G401 (cell line): ENCODE measurements around the gene ZNF683. TPM values are rescaled to one million over a fixed set of nuclear protein-coding genes. Genes with fewer than 3 reads are reported as not detected.

Source experiments
- DNase-seq: peaks from one replicate; pipeline ENCODE4 v3.0.0-alpha.2; 2015; ENCODE audit warnings: low spot score
- in situ Hi-C: cut with HindIII; loops from 2 replicates; pipeline ENCODE4 v1.10.0; 2016; ENCODE audit warnings: low sequenced_read_pairs, mixed read lengths
- total RNA-seq: library from RNA; depleted of rRNA; stranded (reverse); fragments of >200 nt; shearing (Covaris generic); gene quantifications from 2 replicates; pipeline ENCODE4 v1.2.3, GENCODE V29; 2014; rRNA removed

ZNF683 gene
- total RNA-seq, 1 experiment from 2014 or later: not detected

- in situ Hi-C loops: no loop called here
- DNase-seq: no peak
Observed at GRCh38 chr1:26318338-26319064, 54.0 kb downstream of the ZNF683 start.

- in situ Hi-C loops: no loop called here
- no peak for DNase-seq
Observed at GRCh38 chr1:26317612-26318337, 54.8 kb downstream of the ZNF683 start, which contains the start of gene CD52. Gene CD52 (plus strand): TSS chr1:26317958. CDS start chr1:26318018, 60 bp downstream.

GRCh38 chr1:26317146-26317545 is 55.4 kb downstream of the ZNF683 start:
- in situ Hi-C loops: no loop called here
- DNase-seq: no peak

GRCh38 chr1:26315874-26316850 is 56.4 kb downstream of the ZNF683 start:
- in situ Hi-C loops: no loop called here
- DNase-seq: no peak

- DNase-seq: no peak
- in situ Hi-C loops: no loop called here
Observed at GRCh38 chr1:26314501-26314900, 58.0 kb downstream of the ZNF683 start.

Other genes with a start within 250 kb of the ZNF683 start
- 3.5 and 5.1 TPM in 2 replicates for gene FAM110D, start 213.7 kb downstream of the ZNF683 start, total RNA-seq
- gene C1orf232, start 203.8 kb downstream of the ZNF683 start, total RNA-seq: not detected in 2 replicates
- 46.4 and 97.1 TPM in 2 replicates for gene ZNF593, start 202.8 kb downstream of the ZNF683 start, total RNA-seq
- gene ZNF593OS, start 200.9 kb downstream of the ZNF683 start, total RNA-seq: not detected in 2 replicates
- not detected in 2 replicates for gene CNKSR1, start 195.3 kb downstream of the ZNF683 start, total RNA-seq
- gene CATSPER4, start 182.1 kb downstream of the ZNF683 start, total RNA-seq: not detected in 2 replicates
- gene CEP85, start 138.6 kb downstream of the ZNF683 start, total RNA-seq: 16.7 and 19.1 TPM in 2 replicates
- 5.0 and 7.4 TPM in 2 replicates for gene SH3BGRL3, start 92.7 kb downstream of the ZNF683 start, total RNA-seq
- gene UBXN11, start 66.1 kb downstream of the ZNF683 start, total RNA-seq: 21.0 and 27.3 TPM in 2 replicates
- gene CD52, start 54.8 kb downstream of the ZNF683 start, total RNA-seq: 0.55 and 2.3 TPM in 2 replicates
- gene CRYBG2, start 18.6 kb downstream of the ZNF683 start, total RNA-seq: 5.5 and 18.6 TPM in 2 replicates
- gene LIN28A, start 38.1 kb upstream of the ZNF683 start, total RNA-seq: 77.8 and 94.7 TPM in 2 replicates
- 44.1 and 50.3 TPM in 2 replicates for gene DHDDS, start 59.6 kb upstream of the ZNF683 start, total RNA-seq
- 366 and 543 TPM in 2 replicates for gene HMGN2, start 99.7 kb upstream of the ZNF683 start, total RNA-seq
- gene RPS6KA1, start 157.0 kb upstream of the ZNF683 start, total RNA-seq: 254 and 296 TPM in 2 replicates